ENCODE measurements around the gene NBPF6. TPM values are rescaled to one million over a fixed set of nuclear protein-coding genes. Genes with fewer than 3 reads are reported as not detected.
"Not testable (repeated sequence)": the region's sequence is repeated elsewhere in the genome, so short reads cannot be mapped to it uniquely, and the experiment has no call there.

Gene NBPF6
- total RNA-seq, 1 experiment from 2014 or later, result 0.94 TPM

DNA sequence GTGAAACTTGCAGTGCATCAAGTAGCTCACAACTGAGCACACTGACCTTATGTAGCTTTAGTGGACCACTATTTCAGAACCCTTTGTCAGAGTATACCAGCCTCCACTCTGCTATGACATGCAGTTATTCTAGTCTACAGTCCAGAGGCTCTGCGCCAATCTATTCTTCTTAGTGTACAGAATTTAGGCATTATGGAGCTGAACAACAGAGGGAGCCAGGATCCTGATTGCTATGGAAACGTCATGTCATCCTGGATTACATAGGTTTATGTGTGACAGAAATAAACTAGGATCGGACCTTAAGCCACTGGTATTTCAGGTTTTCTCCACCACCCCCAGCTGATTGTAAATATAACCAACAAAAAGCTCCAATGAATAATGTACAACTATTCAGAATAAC lies 61.6 kb downstream of the NBPF6 start:
- DNase-seq, result peak in 1 of 2 experiments; percentile 45
- BruUV-seq (replicated peaks), result no TSS peak

DNA sequence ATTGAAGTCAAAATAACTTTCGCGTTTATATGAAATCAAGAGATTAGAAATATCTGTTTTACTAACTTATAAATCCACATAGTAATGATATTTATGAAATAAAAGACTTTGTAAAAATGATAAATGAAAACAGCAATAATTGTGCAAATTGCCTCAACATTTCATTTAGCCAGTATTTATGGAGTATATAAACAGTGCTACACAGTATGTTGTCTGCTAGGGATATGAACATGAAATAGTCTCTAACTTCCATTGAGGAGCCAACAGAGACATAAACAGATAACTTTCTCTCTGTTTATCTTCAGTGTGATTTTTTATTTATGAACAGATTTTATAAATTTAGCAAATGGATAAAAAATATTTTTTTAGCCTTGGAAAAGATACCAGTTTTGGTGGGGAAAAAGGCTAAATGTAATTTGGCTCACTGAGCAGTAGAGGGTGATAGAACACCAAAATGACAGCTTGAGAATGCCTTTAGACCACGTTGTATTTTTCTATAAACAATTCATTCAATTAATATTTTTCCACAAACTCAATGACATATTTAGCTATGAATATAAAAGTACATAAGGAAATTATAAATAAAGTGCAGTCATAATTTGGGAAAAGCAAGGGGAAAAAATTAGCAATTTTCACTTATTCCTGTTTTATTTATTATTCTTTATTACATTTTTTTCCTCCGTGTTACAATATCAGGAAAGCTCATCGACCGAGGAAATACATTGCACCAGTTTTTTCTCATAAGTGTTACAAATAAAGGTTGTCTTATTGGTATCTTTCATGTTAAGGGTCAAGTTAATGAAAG lies 62.3 kb downstream of the NBPF6 start:
- no peak overlapping the region for H3K4me2 ChIP-seq
- intact Hi-C loops (cut with micrococcal nuclease; ENCODE audit: unreplicated experiment), result loop anchor here (1.0 to 5.0 kb wide), 5 partner anchors 49 to 680 kb away; a partner anchor contains a TSS
- H3K4me3 ChIP-seq, result no peak overlapping the region
- ChIA-PET CTCF (interaction anchor here (0.5 to 1.5 kb wide), 5 partner anchors 47 to 148 kb away, joined by 3 to 5 read pairs (median 5); no protein-coding TSS in a partner anchor), POLR2A (ENCODE audit: unreplicated experiment) (interaction anchor here (0.8 kb wide), 1 partner anchor 311 kb away, joined by 3 read pairs; no protein-coding TSS in a partner anchor)
- H4K20me1 ChIP-seq (ENCODE audit: insufficient read depth), result no peaks in the 10 kb centered on the region
- no peaks in the 10 kb centered on the region for H3F3A ChIP-seq (ENCODE audit: insufficient read depth, low read depth)
- DNase-seq, result peak in 1 of 2 experiments; percentile 53
- H3K36me3 ChIP-seq (ENCODE audit: low read depth), result no peaks in the 10 kb centered on the region
- no peak overlapping the region for H3K27ac ChIP-seq
- no peaks in the 10 kb centered on the region for H3K79me2 ChIP-seq (ENCODE audit: low read depth)
- no peaks in the 10 kb centered on the region for H3K9me2 ChIP-seq (ENCODE audit: insufficient read depth)
- H3K27me3 ChIP-seq (ENCODE audit: insufficient read depth, low read depth), result no peaks in the 10 kb centered on the region
- TF ChIP-seq EZH2 (IDR thresholded peaks at IDR 0.05; ENCODE audit: low read depth), result no peak
- TF ChIP-seq, protein P1, sequence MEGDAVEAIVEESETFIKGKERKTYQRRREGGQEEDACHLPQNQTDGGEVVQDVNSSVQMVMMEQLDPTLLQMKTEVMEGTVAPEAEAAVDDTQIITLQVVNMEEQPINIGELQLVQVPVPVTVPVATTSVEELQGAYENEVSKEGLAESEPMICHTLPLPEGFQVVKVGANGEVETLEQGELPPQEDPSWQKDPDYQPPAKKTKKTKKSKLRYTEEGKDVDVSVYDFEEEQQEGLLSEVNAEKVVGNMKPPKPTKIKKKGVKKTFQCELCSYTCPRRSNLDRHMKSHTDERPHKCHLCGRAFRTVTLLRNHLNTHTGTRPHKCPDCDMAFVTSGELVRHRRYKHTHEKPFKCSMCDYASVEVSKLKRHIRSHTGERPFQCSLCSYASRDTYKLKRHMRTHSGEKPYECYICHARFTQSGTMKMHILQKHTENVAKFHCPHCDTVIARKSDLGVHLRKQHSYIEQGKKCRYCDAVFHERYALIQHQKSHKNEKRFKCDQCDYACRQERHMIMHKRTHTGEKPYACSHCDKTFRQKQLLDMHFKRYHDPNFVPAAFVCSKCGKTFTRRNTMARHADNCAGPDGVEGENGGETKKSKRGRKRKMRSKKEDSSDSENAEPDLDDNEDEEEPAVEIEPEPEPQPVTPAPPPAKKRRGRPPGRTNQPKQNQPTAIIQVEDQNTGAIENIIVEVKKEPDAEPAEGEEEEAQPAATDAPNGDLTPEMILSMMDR (conservative IDR thresholded peaks at IDR 0.05), result peak; percentile 97
- no peaks in the 10 kb centered on the region for H3K9me3 ChIP-seq (ENCODE audit: insufficient read depth, low read depth)
- 0 out of 2 replicates have a peak, but pooled peaks cover 5% of the 10 kb centered on the region for H3K4me1 ChIP-seq (replicated peaks; ENCODE audit: insufficient read depth)
- no TSS peak for BruUV-seq (replicated peaks)
- no peak overlapping the region for H2AFZ ChIP-seq

More for the DNA sequence above, 61.6 kb downstream of the NBPF6 start:
- TF ChIP-seq, protein P1 (conservative IDR thresholded peaks at IDR 0.05), result no peak
- TF ChIP-seq EZH2 (IDR thresholded peaks at IDR 0.05; ENCODE audit: low read depth), result no peak
- no peaks in the 10 kb centered on the region for H3K27me3 ChIP-seq (ENCODE audit: insufficient read depth, low read depth)
- no peak overlapping the region for H3K4me3 ChIP-seq
- H3F3A ChIP-seq (ENCODE audit: insufficient read depth, low read depth), result no peaks in the 10 kb centered on the region
- no peaks in the 10 kb centered on the region for H3K79me2 ChIP-seq (ENCODE audit: low read depth)
- H3K9me2 ChIP-seq (ENCODE audit: insufficient read depth), result no peaks in the 10 kb centered on the region
- H3K27ac ChIP-seq, result no peak overlapping the region
- H3K4me2 ChIP-seq, result no peak overlapping the region
- no peaks in the 10 kb centered on the region for H4K20me1 ChIP-seq (ENCODE audit: insufficient read depth)
- POLR2A ChIA-PET (ENCODE audit: unreplicated experiment), result no interaction called here
- CTCF ChIA-PET, result interaction anchor here (1.4 to 1.5 kb wide), 2 partner anchors 47 to 49 kb away, joined by 5 read pairs; no protein-coding TSS in a partner anchor
- no peaks in the 10 kb centered on the region for H3K36me3 ChIP-seq (ENCODE audit: low read depth)
- intact Hi-C loops (cut with micrococcal nuclease; ENCODE audit: unreplicated experiment), result loop anchor here (1.0 to 5.0 kb wide), 5 partner anchors 50 to 681 kb away; a partner anchor contains a TSS
- H3K4me1 ChIP-seq (replicated peaks; ENCODE audit: insufficient read depth), result 0 out of 2 replicates have a peak, but pooled peaks cover 5% of the 10 kb centered on the region
- no peaks in the 10 kb centered on the region for H3K9me3 ChIP-seq (ENCODE audit: insufficient read depth, low read depth)
- no peak overlapping the region for H2AFZ ChIP-seq

DNA sequence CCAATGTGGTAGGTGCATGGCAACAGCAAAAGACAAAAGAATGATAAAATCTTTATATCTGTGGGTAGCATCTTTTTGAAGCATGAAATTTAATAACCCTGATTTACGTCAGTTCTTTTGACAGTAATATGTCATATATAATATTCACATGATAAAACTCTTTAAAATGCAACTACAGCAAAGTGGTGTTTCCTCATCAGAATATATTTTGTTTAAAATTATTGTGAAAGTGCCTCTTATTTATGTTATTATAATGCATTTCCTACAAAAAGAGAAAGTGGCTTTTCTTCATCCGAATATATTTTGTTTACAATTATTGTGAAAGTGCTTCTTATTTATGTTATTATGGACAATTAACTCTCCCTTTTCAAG lies 62.9 kb downstream of the NBPF6 start:
- ChIA-PET POLR2A (ENCODE audit: unreplicated experiment) (interaction anchor here (0.8 kb wide), 1 partner anchor 312 kb away, joined by 3 read pairs; no protein-coding TSS in a partner anchor), CTCF (interaction anchor here (0.5 to 1.5 kb wide), 4 partner anchors 46 to 147 kb away, joined by 3 to 5 read pairs (median 4); no protein-coding TSS in a partner anchor)
- H2AFZ ChIP-seq, result no peak overlapping the region
- no peak overlapping the region for H3K27ac ChIP-seq
- no peaks in the 10 kb centered on the region for H3K27me3 ChIP-seq (ENCODE audit: insufficient read depth, low read depth)
- H3K4me1 ChIP-seq (replicated peaks; ENCODE audit: insufficient read depth), result 0 out of 2 replicates have a peak, but pooled peaks cover 5% of the 10 kb centered on the region
- no peak overlapping the region for H3K4me3 ChIP-seq
- no peaks in the 10 kb centered on the region for H3K9me3 ChIP-seq (ENCODE audit: insufficient read depth, low read depth)
- H3K79me2 ChIP-seq (ENCODE audit: low read depth), result no peaks in the 10 kb centered on the region
- H3K4me2 ChIP-seq, result no peak overlapping the region
- no peaks in the 10 kb centered on the region for H3K9me2 ChIP-seq (ENCODE audit: insufficient read depth)
- peak in 1 of 2 experiments; percentile 26 for DNase-seq
- no peaks in the 10 kb centered on the region for H4K20me1 ChIP-seq (ENCODE audit: insufficient read depth)
- no peaks in the 10 kb centered on the region for H3F3A ChIP-seq (ENCODE audit: insufficient read depth, low read depth)
- TF ChIP-seq, protein P1 (conservative IDR thresholded peaks at IDR 0.05), result no peak
- TF ChIP-seq EZH2 (IDR thresholded peaks at IDR 0.05; ENCODE audit: low read depth), result no peak
- no TSS peak for BruUV-seq (replicated peaks)
- intact Hi-C loops (cut with micrococcal nuclease; ENCODE audit: unreplicated experiment), result loop anchor here (2.0 to 5.0 kb wide), 3 partner anchors 384 to 679 kb away; a partner anchor contains a TSS
- no peaks in the 10 kb centered on the region for H3K36me3 ChIP-seq (ENCODE audit: low read depth)

DNA sequence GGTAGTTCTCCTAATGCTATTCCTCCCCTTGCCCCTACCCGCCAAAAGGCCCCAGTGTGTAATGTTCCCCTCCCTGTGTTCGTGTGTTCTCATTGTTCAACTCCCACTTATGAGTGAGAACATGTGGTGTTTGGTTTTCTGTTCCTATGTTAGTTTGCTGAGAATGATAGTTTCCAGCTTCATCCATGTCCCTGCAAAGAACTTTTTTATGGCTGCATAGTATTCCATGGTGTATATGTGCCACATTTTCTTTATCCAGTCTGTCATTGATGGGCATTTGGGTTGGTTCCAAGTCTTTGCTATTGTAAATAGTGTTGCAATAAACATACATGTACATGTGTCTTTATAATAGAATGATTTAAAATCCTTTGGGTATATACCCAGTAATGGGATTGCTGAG lies 63.8 kb downstream of the NBPF6 start:
- H3K9me2 ChIP-seq (ENCODE audit: insufficient read depth); DNase-seq; H3K27ac ChIP-seq; H3F3A ChIP-seq (ENCODE audit: insufficient read depth, low read depth); H3K36me3 ChIP-seq (ENCODE audit: low read depth); H2AFZ ChIP-seq; H3K27me3 ChIP-seq (ENCODE audit: insufficient read depth, low read depth); H3K4me2 ChIP-seq; POLR2A ChIA-PET (ENCODE audit: unreplicated experiment); H3K9me3 ChIP-seq (ENCODE audit: insufficient read depth, low read depth); H3K79me2 ChIP-seq (ENCODE audit: low read depth); H3K4me1 ChIP-seq (replicated peaks; ENCODE audit: insufficient read depth); H3K4me3 ChIP-seq; BruUV-seq (replicated peaks); H4K20me1 ChIP-seq (ENCODE audit: insufficient read depth); CTCF ChIA-PET: not testable (repeated sequence)
- intact Hi-C loops (cut with micrococcal nuclease; ENCODE audit: unreplicated experiment), result loop anchor here (2.0 to 5.0 kb wide), 3 partner anchors 383 to 678 kb away; a partner anchor contains a TSS
